Neural crest cell (in vitro differentiated cells): Measurements from ENCODE around the gene TMEM154. TPM values are rescaled to one million over a fixed set of nuclear protein-coding genes. Genes with fewer than 3 reads are reported as not detected.

ENCODE experiments used
- DNase-seq: peaks from one replicate; pipeline ENCODE4 v3.0.0; 2021; ENCODE audit warnings: low read depth, mixed read lengths, low spot score
- H3K27ac Mint-ChIP-seq: one replicate; pipeline ENCODE4 v1.8.0; 2021; ENCODE audit warnings: mild to moderate bottlenecking, mixed read lengths; ENCODE audit not compliant: unreplicated experiment
- H3K27me3 Mint-ChIP-seq: 2 replicates; pipeline ENCODE4 v1.8.0; 2021; ENCODE audit warnings: low read depth, mild to moderate bottlenecking, mixed read lengths
- H3K36me3 Mint-ChIP-seq: 2 replicates; pipeline ENCODE4 v1.8.0; 2021; ENCODE audit warnings: low read depth, mild to moderate bottlenecking, mixed read lengths
- H3K4me1 Mint-ChIP-seq: 2 replicates; pipeline ENCODE4 v1.8.0; 2021; ENCODE audit warnings: mixed read lengths
- H3K4me3 Mint-ChIP-seq: one replicate; pipeline ENCODE4 v1.8.0; 2021; ENCODE audit warnings: mild to moderate bottlenecking, mixed read lengths
- H3K9me3 Mint-ChIP-seq: 2 replicates; pipeline ENCODE4 v1.8.0; 2021; ENCODE audit warnings: mixed read lengths
- CTCF ChIP-seq: fragments of 200-600 bp; sonication (generic); conservative IDR thresholded peaks from 2 replicates; pipeline ENCODE4 v1.5.0; 2021; ENCODE audit warnings: antibody characterized with exemption, mild to moderate bottlenecking
- total RNA-seq: library from RNA; stranded (reverse); gene quantifications from 2 replicates; pipeline ENCODE4 v1.2.1, GENCODE V29; 2021

The TMEM154 gene
- total RNA-seq, 1 donor from 2014 or later, result 0.44 TPM

DNA sequence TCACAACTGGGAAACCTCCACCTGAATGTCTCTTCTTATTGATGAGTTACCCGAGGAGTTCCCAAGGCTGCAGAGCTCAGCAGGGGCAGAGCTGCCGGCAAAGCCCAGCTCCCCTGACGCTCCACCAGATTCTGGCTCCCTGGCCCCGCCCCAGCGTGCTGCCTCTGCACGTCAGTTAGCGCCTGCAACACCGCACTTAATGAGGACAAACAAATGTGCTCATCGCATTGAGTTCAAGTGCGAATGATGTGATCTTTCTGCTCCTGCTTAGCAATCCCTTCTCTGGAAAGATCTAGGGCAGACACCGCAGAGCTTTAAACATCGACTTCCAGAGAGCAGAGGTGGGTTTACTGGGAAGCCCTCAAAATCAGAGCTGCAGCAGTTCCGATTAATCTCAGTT lies 88.4 kb downstream of the TMEM154 start:
- H3K27me3 Mint-ChIP-seq, result peaks cover 8% of the 10 kb centered on the region
- no peaks in the 10 kb centered on the region for H3K36me3 Mint-ChIP-seq
- H3K4me3 Mint-ChIP-seq, result peak overlapping the region; percentile 68
- peaks cover 22% of the 10 kb centered on the region for H3K4me1 Mint-ChIP-seq
- no peak overlapping the region for H3K27ac Mint-ChIP-seq
- DNase-seq, result peak; percentile 50
- H3K9me3 Mint-ChIP-seq, result no peaks in the 10 kb centered on the region
- no peak for TF ChIP-seq CTCF

DNA sequence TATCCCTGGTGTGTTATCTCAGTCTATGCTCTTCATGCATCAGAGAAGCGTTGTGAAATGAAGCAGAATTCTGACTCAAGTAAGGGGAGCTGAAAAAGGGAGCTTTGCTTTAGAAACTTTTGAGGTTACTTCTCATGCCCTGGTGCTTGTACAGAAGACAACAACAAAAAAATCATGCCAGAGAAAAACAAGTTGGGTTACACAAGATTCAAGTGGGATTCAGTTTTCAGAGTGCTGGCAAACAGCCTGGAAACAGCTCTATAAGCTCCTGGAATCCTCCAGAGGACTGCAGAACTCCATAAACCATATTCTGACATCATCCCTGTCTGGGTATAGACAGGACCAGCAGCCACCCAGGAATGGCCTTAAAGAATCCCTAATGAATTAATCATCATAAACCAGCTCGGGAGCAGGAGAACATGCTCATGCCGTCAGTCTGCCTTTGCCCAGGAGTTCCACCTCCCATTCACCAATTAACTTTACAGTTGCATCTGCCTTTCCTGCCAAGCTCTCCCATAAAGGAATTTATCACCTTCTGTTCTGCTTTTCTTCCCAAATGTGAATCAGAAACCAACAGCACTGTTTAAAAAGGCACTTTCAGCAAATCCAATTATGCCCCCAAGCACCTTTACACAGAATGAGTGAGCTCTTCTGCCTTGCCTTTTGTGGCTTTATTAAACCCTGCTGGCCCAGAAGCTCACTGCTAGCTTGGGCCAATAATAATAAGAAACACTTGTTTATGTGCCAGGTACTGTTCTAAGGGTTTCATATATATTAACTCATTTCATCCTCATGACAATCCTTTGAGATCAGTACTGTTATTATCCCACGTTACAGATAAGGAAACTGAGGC lies 89.4 kb downstream of the TMEM154 start:
- no peak for TF ChIP-seq CTCF
- Mint-ChIP-seq H3K4me3 (no peak overlapping the region), H3K27ac (no peak overlapping the region), H3K36me3 (no peaks in the 10 kb centered on the region), H3K9me3 (no peaks in the 10 kb centered on the region), H3K4me1 (peaks cover 22% of the 10 kb centered on the region), H3K27me3 (peaks cover 8% of the 10 kb centered on the region)
- no peak for DNase-seq

- no peak for TF ChIP-seq CTCF
- no peaks in the 10 kb centered on the region for H3K36me3 Mint-ChIP-seq
- H3K9me3 Mint-ChIP-seq, result no peaks in the 10 kb centered on the region
- no peak overlapping the region for H3K27ac Mint-ChIP-seq
- peaks cover 22% of the 10 kb centered on the region for H3K4me1 Mint-ChIP-seq
- DNase-seq, result no peak
- H3K4me3 Mint-ChIP-seq, result no peak overlapping the region
- peaks cover 8% of the 10 kb centered on the region for H3K27me3 Mint-ChIP-seq
Measured at GRCh38 chr4:152588869-152589268, 90.9 kb downstream of the TMEM154 start.

DNA sequence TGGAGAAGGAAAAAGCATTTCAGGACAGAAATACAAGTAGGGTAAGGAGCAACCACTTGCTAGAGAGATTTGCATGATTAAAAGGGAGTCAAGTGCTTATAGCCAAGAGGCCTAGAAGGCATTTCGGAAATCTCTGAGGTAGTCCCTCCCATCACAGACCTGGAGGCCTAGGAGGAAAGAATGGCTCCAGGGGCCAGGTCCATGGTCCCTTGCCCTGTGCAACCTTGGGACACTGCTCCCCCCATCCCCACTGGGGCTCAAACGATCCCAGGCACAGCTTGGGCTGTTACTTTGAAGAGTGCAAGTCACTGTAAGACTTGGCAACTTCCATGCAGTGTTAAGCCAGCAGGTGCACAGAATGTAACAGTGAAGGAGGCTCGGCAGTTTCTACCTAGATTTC lies 92.7 kb downstream of the TMEM154 start:
- peaks cover 8% of the 10 kb centered on the region for H3K27me3 Mint-ChIP-seq
- peaks cover 22% of the 10 kb centered on the region for H3K4me1 Mint-ChIP-seq
- H3K36me3 Mint-ChIP-seq, result no peaks in the 10 kb centered on the region
- H3K9me3 Mint-ChIP-seq, result no peaks in the 10 kb centered on the region
- no peak overlapping the region for H3K4me3 Mint-ChIP-seq
- no peak overlapping the region for H3K27ac Mint-ChIP-seq
- TF ChIP-seq CTCF, result no peak
- no peak for DNase-seq

GRCh38 chr4:152586668-152587067 lies 93.1 kb downstream of the TMEM154 start:
- H3K9me3 Mint-ChIP-seq, result no peaks in the 10 kb centered on the region
- TF ChIP-seq CTCF, result no peak
- DNase-seq, result no peak

More at GRCh38 chr4:152586668-152587067, 93.1 kb downstream of the TMEM154 start:
- H3K4me3 Mint-ChIP-seq, result no peak overlapping the region
- no peaks in the 10 kb centered on the region for H3K36me3 Mint-ChIP-seq
- H3K27me3 Mint-ChIP-seq, result peaks cover 8% of the 10 kb centered on the region
- H3K4me1 Mint-ChIP-seq, result peaks cover 18% of the 10 kb centered on the region
- no peak overlapping the region for H3K27ac Mint-ChIP-seq
